Stomach smooth muscle (tissue), 2 donors: ENCODE results near the gene FAT2.

Experiments
- H3K27ac ChIP-seq: one replicate; pipeline ENCODE4 v1.7.0; 2013; ENCODE audit warnings: mild to moderate bottlenecking, low read length, inconsistent platforms
- H3K27me3 ChIP-seq, 2 donors: one replicate each; pipeline ENCODE4 v1.7.0; 2013; ENCODE audit warnings: low read length in 2 of 2; ENCODE audit not compliant: insufficient read depth in 2 of 2, control insufficient read depth in 1 of 2
- H3K36me3 ChIP-seq, 2 donors: one replicate each; pipeline ENCODE4 v1.7.0; 2013; ENCODE audit warnings: low read length in 2 of 2; ENCODE audit not compliant: control insufficient read depth in 2 of 2, insufficient read depth in 2 of 2
- H3K4me1 ChIP-seq: one replicate; pipeline ENCODE4 v1.7.0; 2013; ENCODE audit warnings: low read length; ENCODE audit not compliant: control insufficient read depth, insufficient read depth
- H3K4me3 ChIP-seq, 2 donors: one replicate each; pipeline ENCODE4 v1.7.0; 2013; ENCODE audit warnings: low read length in 2 of 2
- H3K9ac ChIP-seq, 2 donors: one replicate each; pipeline ENCODE4 v1.7.0; 2013; ENCODE audit warnings: low read length in 2 of 2, mild to moderate bottlenecking in 1 of 2
- H3K9me3 ChIP-seq, 2 donors: one replicate each; pipeline ENCODE4 v1.7.0; 2013; ENCODE audit warnings: low read length in 2 of 2; ENCODE audit not compliant: control insufficient read depth in 2 of 2
- donor health status: healthy.
- donor health status: Pancreatic carcinoma.

FAT2 gene

DNA sequence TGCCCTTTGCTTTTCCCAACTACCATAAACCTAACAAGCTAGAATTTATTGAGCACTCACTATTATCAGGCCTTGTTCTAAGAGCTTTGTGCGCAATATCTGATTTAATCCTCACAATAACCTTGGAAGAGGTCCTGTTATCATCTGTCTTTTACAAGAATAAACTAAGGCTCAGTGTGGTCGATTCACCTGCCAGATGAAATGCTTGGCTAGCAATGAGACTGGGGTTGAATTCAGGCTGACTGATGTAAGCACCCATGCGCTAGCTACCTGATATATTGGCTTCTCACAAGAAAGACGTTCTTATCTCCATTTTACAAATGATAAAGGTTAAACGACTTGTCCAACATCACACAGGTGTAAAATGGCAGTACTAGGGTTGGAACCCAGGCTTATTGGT, 37.4 kb downstream of the FAT2 start:
- no peak overlapping the region for H3K27ac ChIP-seq
- no peaks in the 10 kb centered on the region for H3K4me1 ChIP-seq
- H3K9me3 ChIP-seq: no peaks in the 10 kb centered on the region
- H3K36me3 ChIP-seq: no peaks in the 10 kb centered on the region
- no peak overlapping the region for H3K9ac ChIP-seq
- H3K4me3 ChIP-seq: no peak overlapping the region
- no peaks in the 10 kb centered on the region for H3K27me3 ChIP-seq

DNA sequence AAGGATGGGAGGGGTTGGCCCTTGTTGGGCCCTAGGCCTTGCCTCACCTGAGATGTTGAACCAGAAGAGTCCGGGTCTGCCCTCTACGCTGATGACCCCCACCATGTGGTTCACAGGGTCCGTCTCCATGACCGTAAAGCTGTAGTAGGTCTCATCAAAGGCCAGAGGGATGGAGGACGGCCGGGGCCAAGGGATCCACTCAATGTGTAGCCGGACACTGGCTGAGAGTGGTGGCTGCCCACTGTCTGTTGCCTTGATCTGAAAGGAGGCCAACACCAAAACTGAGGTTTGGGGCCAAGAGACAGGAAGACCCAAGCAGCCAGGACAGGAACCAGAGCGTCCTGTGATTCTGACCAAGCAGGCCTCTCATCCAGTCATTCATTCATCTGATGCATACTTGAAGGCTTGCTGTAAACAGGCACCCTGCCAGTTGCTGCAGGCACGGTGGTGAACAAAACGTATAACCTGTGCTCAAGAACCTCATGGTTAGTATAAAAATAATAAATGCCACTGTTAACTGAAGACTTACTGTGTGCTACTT, 37.9 kb downstream of the FAT2 start:
- Histone ChIP-seq H3K27me3 (no peaks in the 10 kb centered on the region), H3K36me3 (no peaks in the 10 kb centered on the region), H3K4me3 (no peak overlapping the region), H3K9me3 (no peaks in the 10 kb centered on the region), H3K9ac (no peak overlapping the region), H3K4me1 (no peaks in the 10 kb centered on the region), H3K27ac (no peak overlapping the region)

DNA sequence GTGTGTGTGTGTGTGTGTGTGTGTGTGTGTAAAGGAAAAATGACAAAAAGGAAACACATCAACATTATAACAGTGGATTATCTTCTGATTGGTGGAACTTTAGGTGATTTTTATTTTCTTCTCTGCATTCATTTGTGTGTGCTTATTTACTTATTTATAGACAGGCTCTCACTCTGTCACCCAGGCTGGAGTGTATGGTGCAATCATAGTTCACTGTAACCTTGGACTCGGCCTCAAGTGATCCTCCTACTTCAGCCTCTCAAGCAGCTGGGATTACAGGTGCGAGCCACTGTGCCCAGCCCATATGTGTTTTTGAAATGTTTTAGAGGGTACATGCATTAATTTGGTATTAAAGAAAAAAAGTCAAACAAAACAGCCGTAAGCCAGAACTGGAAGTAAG, 39.1 kb downstream of the FAT2 start:
- H3K4me1 ChIP-seq: no peaks in the 10 kb centered on the region
- no peaks in the 10 kb centered on the region for H3K9me3 ChIP-seq
- H3K27me3 ChIP-seq: no peaks in the 10 kb centered on the region
- H3K4me3 ChIP-seq: no peak overlapping the region
- no peak overlapping the region for H3K27ac ChIP-seq
- no peak overlapping the region for H3K9ac ChIP-seq
- H3K36me3 ChIP-seq: no peaks in the 10 kb centered on the region

- H3K4me3 ChIP-seq: no peak overlapping the region
- H3K27ac ChIP-seq: no peak overlapping the region
- H3K4me1 ChIP-seq: no peaks in the 10 kb centered on the region
- H3K27me3 ChIP-seq: no peaks in the 10 kb centered on the region
- no peak overlapping the region for H3K9ac ChIP-seq
- no peaks in the 10 kb centered on the region for H3K9me3 ChIP-seq
- no peaks in the 10 kb centered on the region for H3K36me3 ChIP-seq
Observed at GRCh38 chr5:151550146-151550545, 41.0 kb downstream of the FAT2 start.

GRCh38 chr5:151549713-151550112, 41.4 kb downstream of the FAT2 start:
- Histone ChIP-seq H3K4me3 (no peak overlapping the region), H3K4me1 (no peaks in the 10 kb centered on the region), H3K36me3 (no peaks in the 10 kb centered on the region), H3K27ac (no peak overlapping the region), H3K27me3 (no peaks in the 10 kb centered on the region), H3K9me3 (no peaks in the 10 kb centered on the region), H3K9ac (no peak overlapping the region)

- Histone ChIP-seq H3K27ac (no peak overlapping the region), H3K9me3 (no peaks in the 10 kb centered on the region), H3K4me1 (no peaks in the 10 kb centered on the region), H3K4me3 (no peak overlapping the region), H3K36me3 (no peaks in the 10 kb centered on the region), H3K27me3 (no peaks in the 10 kb centered on the region), H3K9ac (no peak overlapping the region)
Observed at GRCh38 chr5:151547364-151547763, 43.8 kb downstream of the FAT2 start.

DNA sequence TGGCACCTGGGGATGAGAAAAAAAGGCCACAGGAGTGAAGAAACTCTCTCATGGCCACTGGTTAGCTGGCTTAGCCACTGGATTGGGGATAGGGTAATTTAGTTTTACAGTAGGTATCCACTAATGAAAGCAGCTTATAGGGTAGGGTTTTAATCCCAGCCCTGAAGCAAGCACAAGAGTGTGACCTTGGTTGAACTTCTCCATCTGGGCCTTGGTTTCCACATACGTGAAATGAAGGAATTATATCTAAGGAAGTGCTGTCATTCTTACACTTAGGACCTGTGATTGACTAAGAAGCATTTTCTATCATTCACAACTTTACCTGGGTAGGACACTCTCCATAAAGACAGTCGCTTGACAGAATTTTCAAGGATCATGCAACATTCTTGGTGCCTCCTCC, 49.6 kb downstream of the FAT2 start:
- no peak overlapping the region for H3K27ac ChIP-seq
- no peaks in the 10 kb centered on the region for H3K4me1 ChIP-seq
- no peak overlapping the region for H3K9ac ChIP-seq
- peaks cover 0 to 2% of the 10 kb centered on the region in 2 donors for H3K9me3 ChIP-seq
- no peak overlapping the region for H3K4me3 ChIP-seq
- no peaks in the 10 kb centered on the region for H3K36me3 ChIP-seq
- H3K27me3 ChIP-seq: no peaks in the 10 kb centered on the region
